Epithelial cell of proximal tubule (primary cell): ENCODE data around the gene BSPRY. TPM values are rescaled to one million over a fixed set of nuclear protein-coding genes. Genes with fewer than 3 reads are reported as not detected.

Experiments used
- DNase-seq: peaks from one replicate; pipeline ENCODE4 v3.0.0-alpha.2; 2011; ENCODE audit warnings: low read depth
- H3K4me3 ChIP-seq: 2 replicates; pipeline ENCODE4 v1.5.1; 2011; ENCODE audit warnings: low read depth, mild to moderate bottlenecking, low read length
- CTCF ChIP-seq: conservative IDR thresholded peaks from 2 replicates; pipeline ENCODE4 v1.5.1; 2012; ENCODE audit warnings: low read depth, mild to moderate bottlenecking, low read length
- total RNA-seq: library from RNA; depleted of rRNA; stranded (reverse); fragments of >200 nt; gene quantifications from 2 replicates; pipeline ENCODE4 v1.2.3, GENCODE V29; 2015

BSPRY gene
- total RNA-seq, 1 donor from 2014 or later = 15.2 TPM

- H3K4me3 ChIP-seq = no peak overlapping the region
- no peak for DNase-seq
- no peak for TF ChIP-seq CTCF
These were observed 66.9 kb downstream of the BSPRY start for GRCh38 chr9:113416149-113416721.

- H3K4me3 ChIP-seq = no peak overlapping the region
- no peak for TF ChIP-seq CTCF
- no peak for DNase-seq
These were observed 68.0 kb downstream of the BSPRY start for GRCh38 chr9:113417370-113417769.

Other genes with a start within 250 kb of the BSPRY start
- 3.7 and 4.8 TPM in 2 replicates for gene SLC31A2, start 198.5 kb upstream of the BSPRY start, total RNA-seq
- 13.3 and 14.6 TPM in 2 replicates for gene FKBP15, start 128.3 kb upstream of the BSPRY start, total RNA-seq
- gene SLC31A1, start 128.0 kb upstream of the BSPRY start, total RNA-seq = 8.1 and 15.4 TPM in 2 replicates
- gene CDC26, start 74.0 kb upstream of the BSPRY start, total RNA-seq = 30.5 and 44.6 TPM in 2 replicates
- 29.1 and 43.8 TPM in 2 replicates for gene PRPF4, start 73.9 kb upstream of the BSPRY start, total RNA-seq
- gene RNF183, start 46.2 kb upstream of the BSPRY start, total RNA-seq = 3.9 TPM in 1 of 2 replicates, not detected in the other
- gene WDR31, start 9.3 kb upstream of the BSPRY start, total RNA-seq = 0.14 and 0.35 TPM in 2 replicates
- gene HDHD3, start 27.4 kb downstream of the BSPRY start, total RNA-seq = 13.5 and 22.6 TPM in 2 replicates
- 4.5 and 5.1 TPM in 2 replicates for gene ALAD, start 51.7 kb downstream of the BSPRY start, total RNA-seq
- 46.1 and 111 TPM in 2 replicates for gene POLE3, start 61.1 kb downstream of the BSPRY start, total RNA-seq
- 0.22 TPM in 1 of 2 replicates, not detected in the other for gene C9orf43, start 61.2 kb downstream of the BSPRY start, total RNA-seq
- gene RGS3, start 114.2 kb downstream of the BSPRY start, total RNA-seq = 66.9 and 79.2 TPM in 2 replicates